Activated T-cell treated with anti-CD3 and anti-CD28 coated beads, Interleukin-2, amount 50 U/mL, for 72 hours (primary cell): ENCODE results near the gene GPR37L1. TPM values are rescaled to one million over a fixed set of nuclear protein-coding genes. Genes with fewer than 3 reads are reported as not detected.
"Not testable (repeated sequence)": the region's sequence is repeated elsewhere in the genome, so short reads cannot be mapped to it uniquely, and the experiment has no call there.

Experiments
- ATAC-seq, 2 donors: fragments of 150-1000 bp; cut with Tn5 transposase; replicated peaks in 1 of 2; 2 replicates each; pipeline ENCODE4 v1.10.0; 2021; ENCODE audit warnings: moderate library complexity in 2 of 2, mild to moderate bottlenecking in 1 of 2
- DNase-seq, 2 donors: peaks; one replicate each; pipeline ENCODE4 v3.0.0; 2021 to 2022; ENCODE audit warnings: mixed read lengths in 1 of 2
- H3K27ac Mint-ChIP-seq: one replicate; pipeline ENCODE4 v1.8.0; 2022; ENCODE audit warnings: mild to moderate bottlenecking, moderate library complexity, mixed read lengths
- H3K27me3 Mint-ChIP-seq: one replicate; pipeline ENCODE4 v1.8.0; 2022; ENCODE audit warnings: low read depth, mixed read lengths
- H3K36me3 Mint-ChIP-seq, 2 donors: one replicate each; pipeline ENCODE4 v1.8.0; 2022; ENCODE audit warnings: mixed read lengths in 2 of 2, mild to moderate bottlenecking in 1 of 2; ENCODE audit not compliant: insufficient read depth in 2 of 2
- H3K4me1 Mint-ChIP-seq: one replicate; pipeline ENCODE4 v1.8.0; 2022; ENCODE audit warnings: low read depth, mixed read lengths
- H3K4me3 Mint-ChIP-seq, 2 donors: one replicate each; pipeline ENCODE4 v1.8.0; 2022; ENCODE audit warnings: mild to moderate bottlenecking in 2 of 2, mixed read lengths in 2 of 2, moderate library complexity in 2 of 2
- H3K9me3 Mint-ChIP-seq, 2 donors: one replicate each; pipeline ENCODE4 v1.8.0; 2022; ENCODE audit warnings: mixed read lengths in 2 of 2
- total RNA-seq, 2 donors: library from RNA; stranded (reverse); gene quantifications; one replicate each; pipeline ENCODE4 v1.2.3, GENCODE V29; 2022

GPR37L1 gene
- total RNA-seq, 2 donors from 2014 or later, result not detected

DNA sequence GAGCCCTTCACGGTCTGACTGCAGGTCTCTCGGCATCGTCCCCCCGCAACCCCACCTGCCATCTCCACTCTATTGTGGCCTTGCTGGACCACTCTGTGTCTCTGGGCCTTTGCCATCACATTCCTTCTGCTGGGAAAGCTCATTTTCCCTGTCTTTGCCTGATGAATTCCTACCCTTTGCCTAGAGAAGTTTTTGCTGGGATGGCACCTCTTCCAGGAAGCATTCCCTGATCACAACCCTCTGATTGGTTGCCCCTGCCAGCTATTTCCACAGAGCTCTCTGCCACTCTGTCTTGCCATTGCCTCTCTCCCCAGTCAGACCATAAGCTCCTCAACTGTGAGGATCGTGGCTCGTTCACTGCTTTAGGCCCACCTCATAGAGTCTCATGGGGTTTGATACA, 28.9 kb upstream of the GPR37L1 start:
- H3K4me3 Mint-ChIP-seq, result no peak overlapping the region
- DNase-seq (no peak), ATAC-seq (no peak)
- H3K27ac Mint-ChIP-seq, result no peak overlapping the region
- no peaks in the 10 kb centered on the region for H3K9me3 Mint-ChIP-seq
- no peaks in the 10 kb centered on the region for H3K27me3 Mint-ChIP-seq
- no peaks in the 10 kb centered on the region for H3K36me3 Mint-ChIP-seq
- no peaks in the 10 kb centered on the region for H3K4me1 Mint-ChIP-seq

DNA sequence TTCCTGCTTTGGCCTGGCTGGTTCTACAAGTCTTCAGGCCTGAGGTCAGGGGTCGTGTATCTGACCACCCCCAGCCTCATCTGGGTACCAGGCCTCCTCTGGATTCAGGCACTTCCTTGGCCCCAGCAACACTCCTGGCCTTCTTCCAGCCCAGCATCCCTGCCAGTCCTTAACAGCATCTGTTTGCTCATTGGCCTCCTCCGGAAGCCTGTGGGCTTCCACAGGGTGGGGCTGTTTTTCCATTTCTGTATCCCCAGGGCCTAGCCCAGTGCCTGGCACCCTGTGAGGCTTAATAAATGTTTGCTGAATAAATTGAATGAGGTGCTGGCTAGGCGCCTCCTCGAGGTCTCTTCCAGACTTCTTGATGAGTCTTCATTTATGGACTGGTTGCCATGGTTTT, 21.5 kb upstream of the GPR37L1 start:
- Mint-ChIP-seq H3K27me3 (no peaks in the 10 kb centered on the region), H3K4me1 (no peaks in the 10 kb centered on the region), H3K27ac (no peak overlapping the region), H3K9me3 (no peaks in the 10 kb centered on the region), H3K36me3 (no peaks in the 10 kb centered on the region), H3K4me3 (no peak overlapping the region)
- DNase-seq, result no peak
- no peak for ATAC-seq

DNA sequence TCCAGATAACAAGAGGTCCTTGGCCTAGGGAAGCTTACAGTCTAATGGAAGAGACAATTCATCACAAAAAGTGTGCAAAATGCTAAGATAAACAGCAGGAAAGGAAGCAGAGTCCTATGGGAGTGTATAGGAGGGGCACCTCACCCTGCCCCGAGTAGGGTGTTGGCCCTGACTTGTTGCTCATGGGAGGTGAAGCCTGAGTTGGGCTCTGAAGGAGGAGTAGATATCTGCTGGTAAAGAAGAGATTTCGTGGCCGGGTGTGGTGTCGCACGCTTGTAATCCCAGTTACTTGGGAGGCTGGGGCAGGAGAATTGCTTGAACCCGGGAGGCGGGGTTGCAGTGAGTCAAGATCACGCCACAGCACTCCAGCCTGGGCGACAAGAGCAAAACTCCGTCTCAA, 18.6 kb upstream of the GPR37L1 start:
- Mint-ChIP-seq H3K36me3 (no peaks in the 10 kb centered on the region), H3K27ac (no peak overlapping the region), H3K4me1 (no peaks in the 10 kb centered on the region), H3K9me3 (no peaks in the 10 kb centered on the region), H3K4me3 (no peak overlapping the region), H3K27me3 (no peaks in the 10 kb centered on the region)
- no peak for ATAC-seq
- no peak for DNase-seq

DNA sequence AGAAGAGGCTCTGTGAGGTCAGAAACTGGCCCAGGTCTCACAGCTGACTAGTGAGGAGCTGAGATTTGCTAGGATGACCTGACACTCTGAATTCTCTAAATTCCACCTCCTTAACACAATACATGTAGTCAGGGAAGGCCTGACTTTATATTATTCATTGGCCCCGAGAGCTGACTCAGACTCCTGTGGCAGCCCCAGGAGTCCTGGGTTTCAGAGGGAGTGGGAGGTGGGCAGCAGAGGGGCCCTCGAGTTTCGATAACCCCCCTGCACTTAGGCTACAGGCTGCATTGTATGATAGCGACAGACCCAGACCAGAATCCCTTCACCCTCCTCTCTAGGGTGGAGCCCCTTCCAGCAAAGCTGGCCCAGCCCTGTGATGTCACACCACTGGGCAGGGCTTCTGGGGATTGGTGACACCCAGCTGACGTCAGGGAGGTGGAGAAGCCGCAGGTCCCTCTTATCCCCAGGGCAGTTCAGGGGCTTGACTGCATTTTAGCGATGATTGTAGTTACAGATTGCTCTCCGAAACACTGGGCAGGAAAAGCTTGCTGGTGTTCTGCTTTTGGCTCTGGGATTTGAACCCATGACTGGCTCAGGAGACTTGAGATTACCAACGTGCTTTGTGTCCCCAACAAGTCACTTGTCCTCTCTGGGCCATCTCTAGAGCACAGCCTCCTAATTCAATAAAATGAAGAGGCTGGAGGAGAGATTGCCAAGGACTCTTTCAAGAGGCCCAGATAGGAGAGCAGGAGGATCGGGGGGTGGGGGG, 17.0 kb upstream of the GPR37L1 start:
- Mint-ChIP-seq H3K27me3 (no peaks in the 10 kb centered on the region), H3K4me3 (no peak overlapping the region), H3K9me3 (no peaks in the 10 kb centered on the region), H3K36me3 (no peaks in the 10 kb centered on the region), H3K27ac (no peak overlapping the region), H3K4me1 (no peaks in the 10 kb centered on the region)
- ATAC-seq, result no peak
- no peak for DNase-seq

DNA sequence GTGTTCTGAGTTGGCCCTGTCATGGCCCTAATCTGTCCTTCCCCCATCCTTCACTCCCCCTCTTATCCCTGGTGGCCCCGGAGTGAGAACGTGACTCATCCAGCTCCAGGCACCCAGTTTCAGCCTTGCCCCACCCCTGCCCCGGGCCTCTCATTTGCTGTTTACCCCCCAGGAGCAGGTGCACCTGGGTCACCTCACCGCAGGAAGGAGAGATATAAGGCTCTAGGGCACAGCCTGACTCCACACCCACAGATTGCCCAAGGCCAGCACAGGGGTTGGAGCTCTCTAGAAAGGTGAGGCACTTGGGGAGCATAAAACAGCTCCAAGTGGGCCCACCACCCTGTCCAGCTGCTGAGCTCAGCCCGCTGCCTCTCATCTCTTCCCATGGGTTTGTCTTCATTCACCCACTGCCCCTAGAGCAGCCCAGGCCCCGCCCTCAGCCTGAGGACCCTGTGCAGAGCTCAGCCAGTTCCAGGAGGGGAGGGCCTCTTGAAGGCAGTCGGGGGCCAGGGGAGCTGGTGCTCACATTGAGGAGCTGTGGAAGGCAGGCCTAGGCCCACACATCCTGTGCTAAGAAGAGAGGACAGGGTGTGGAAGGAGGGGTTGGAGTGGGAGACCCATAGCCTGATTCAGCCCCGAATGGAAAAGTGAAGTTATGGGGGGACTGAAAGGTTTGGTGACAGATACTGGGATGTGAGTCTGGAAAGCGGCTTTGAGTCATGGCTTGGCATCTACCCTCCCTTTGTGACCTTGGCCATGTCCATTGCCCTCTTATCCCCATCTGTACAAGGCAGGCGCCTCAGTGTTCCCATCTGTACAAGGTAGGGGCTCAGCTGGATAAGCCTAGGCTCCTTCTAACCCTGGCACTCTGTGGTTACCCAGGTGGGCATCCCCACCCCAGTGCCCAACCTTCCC, 16.1 kb upstream of the GPR37L1 start:
- Mint-ChIP-seq H3K27ac (no peak overlapping the region), H3K9me3 (no peaks in the 10 kb centered on the region), H3K27me3 (no peaks in the 10 kb centered on the region), H3K4me3 (no peak overlapping the region), H3K36me3 (no peaks in the 10 kb centered on the region), H3K4me1 (no peaks in the 10 kb centered on the region)
- DNase-seq, result no peak
- ATAC-seq, result no peak

DNA sequence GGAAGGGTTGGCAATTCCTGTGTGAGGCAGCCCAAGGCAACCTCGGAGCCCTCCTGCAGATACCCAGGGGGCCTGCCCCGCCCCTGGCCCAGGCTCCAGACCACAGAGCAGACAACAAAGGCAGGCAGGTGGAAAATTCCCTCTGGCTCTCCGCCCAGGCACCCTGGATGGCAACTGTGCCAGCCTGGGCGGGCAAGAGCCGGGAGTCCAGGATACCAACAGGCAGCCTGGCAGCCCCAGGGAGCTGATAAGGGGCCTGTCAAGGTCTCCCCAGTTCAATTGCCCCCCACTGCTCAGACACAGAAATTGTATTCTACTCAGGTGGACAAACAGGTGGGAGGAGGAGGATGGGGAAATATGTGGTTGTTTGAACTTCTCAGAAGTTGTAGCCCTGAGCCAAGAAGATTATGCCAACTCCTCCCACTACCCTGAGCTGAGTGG, 15.4 kb upstream of the GPR37L1 start:
- Mint-ChIP-seq H3K27ac (no peak overlapping the region), H3K4me1 (no peaks in the 10 kb centered on the region), H3K4me3 (no peak overlapping the region), H3K27me3 (no peaks in the 10 kb centered on the region), H3K9me3 (no peaks in the 10 kb centered on the region), H3K36me3 (no peaks in the 10 kb centered on the region)
- no peak for ATAC-seq
- DNase-seq, result no peak

DNA sequence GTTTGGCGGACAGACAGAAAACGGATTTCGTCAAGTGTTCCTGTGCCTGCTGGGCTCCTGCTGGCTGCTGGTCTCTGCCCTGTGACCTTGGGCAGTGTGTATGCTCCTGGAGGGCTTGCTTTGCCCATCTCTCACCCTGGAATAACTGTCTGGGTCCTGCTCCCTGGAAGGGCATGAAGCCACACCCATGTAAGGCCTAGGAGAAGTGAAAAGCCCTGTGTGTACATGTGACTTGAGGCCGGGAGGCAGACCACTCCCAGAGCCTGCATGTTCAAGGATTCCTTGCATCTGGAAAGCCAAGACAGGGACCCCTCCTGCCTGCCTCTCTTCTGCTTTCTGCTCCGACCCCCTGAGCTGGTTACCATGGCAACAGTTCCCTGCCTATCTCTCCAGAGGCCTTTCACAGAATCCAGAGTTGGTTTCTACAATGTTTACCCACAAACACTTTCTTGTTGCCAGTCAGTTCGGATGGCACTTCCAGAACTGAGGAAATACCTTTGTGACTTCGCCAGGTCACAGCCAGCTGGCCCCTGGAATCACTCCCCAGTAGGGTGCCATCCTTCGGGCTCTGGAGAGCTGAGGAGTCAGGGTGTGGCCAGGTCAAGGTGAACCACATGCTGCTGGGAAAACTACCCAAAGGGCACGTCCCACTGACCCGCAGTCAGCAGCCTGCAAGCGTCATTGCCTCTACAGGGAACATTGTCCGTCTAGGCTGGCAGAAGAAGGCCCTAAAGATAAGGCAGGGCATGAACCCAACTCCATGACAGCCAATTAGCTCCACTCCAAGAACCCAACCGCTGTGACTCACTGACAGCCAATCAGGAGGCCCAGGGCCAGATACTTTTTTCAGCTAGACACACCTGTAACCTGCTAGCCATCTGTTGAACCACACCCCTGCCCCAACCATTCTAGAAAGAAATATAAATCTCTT, 14.7 kb upstream of the GPR37L1 start:
- Mint-ChIP-seq H3K9me3 (no peaks in the 10 kb centered on the region), H3K27me3 (no peaks in the 10 kb centered on the region), H3K27ac (no peak overlapping the region), H3K36me3 (no peaks in the 10 kb centered on the region), H3K4me3 (no peak overlapping the region), H3K4me1 (no peaks in the 10 kb centered on the region)
- no peak for ATAC-seq
- DNase-seq, result no peak

DNA sequence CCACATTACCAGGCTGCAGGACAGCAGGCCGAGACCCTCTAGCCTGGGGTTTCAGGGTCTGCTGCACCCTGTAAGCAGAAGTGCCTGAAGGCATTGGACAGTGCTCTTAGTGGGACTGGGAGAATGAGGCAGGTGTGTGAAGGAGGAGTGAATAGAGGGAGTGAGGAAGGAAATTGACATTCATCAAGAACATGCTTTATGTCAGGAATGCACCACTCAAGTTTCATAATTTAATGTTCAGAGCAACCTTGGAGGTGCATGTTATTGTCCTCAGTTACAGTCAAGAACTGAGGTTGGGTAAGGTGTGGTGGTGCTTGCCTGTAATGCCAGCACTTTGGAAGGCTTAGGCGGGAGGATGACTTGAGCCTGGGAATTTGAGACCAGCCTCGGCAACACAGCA, 11.7 kb upstream of the GPR37L1 start:
- DNase-seq (no peak), ATAC-seq (no peak)
- no peaks in the 10 kb centered on the region for H3K36me3 Mint-ChIP-seq
- H3K27ac Mint-ChIP-seq, result no peak overlapping the region
- H3K9me3 Mint-ChIP-seq, result no peaks in the 10 kb centered on the region
- H3K4me3 Mint-ChIP-seq, result no peak overlapping the region
- no peaks in the 10 kb centered on the region for H3K27me3 Mint-ChIP-seq
- H3K4me1 Mint-ChIP-seq, result peaks cover 7% of the 10 kb centered on the region

DNA sequence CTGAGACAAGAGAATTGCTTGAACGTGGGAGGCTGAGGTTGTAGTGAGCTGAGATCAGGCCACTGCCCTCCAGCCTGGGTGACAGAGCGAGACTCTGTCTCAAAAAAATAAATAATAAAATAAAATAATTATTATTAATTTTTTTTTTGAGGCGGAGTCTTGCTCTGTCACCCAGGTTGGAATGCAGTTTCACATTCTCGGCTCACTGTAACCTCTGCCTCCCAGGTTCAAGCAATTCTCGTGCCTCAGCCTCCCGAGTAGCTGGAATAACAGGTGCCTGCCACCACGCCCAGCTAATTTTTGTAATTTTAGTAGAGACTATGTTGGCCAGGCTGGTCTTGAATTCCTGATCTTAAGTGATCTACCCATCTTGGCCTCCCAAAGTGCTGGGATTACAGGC, 11.1 kb upstream of the GPR37L1 start:
- ATAC-seq, H3K4me1 Mint-ChIP-seq, H3K27ac Mint-ChIP-seq, DNase-seq, H3K4me3 Mint-ChIP-seq, H3K9me3 Mint-ChIP-seq, H3K27me3 Mint-ChIP-seq, H3K36me3 Mint-ChIP-seq: not testable (repeated sequence)

DNA sequence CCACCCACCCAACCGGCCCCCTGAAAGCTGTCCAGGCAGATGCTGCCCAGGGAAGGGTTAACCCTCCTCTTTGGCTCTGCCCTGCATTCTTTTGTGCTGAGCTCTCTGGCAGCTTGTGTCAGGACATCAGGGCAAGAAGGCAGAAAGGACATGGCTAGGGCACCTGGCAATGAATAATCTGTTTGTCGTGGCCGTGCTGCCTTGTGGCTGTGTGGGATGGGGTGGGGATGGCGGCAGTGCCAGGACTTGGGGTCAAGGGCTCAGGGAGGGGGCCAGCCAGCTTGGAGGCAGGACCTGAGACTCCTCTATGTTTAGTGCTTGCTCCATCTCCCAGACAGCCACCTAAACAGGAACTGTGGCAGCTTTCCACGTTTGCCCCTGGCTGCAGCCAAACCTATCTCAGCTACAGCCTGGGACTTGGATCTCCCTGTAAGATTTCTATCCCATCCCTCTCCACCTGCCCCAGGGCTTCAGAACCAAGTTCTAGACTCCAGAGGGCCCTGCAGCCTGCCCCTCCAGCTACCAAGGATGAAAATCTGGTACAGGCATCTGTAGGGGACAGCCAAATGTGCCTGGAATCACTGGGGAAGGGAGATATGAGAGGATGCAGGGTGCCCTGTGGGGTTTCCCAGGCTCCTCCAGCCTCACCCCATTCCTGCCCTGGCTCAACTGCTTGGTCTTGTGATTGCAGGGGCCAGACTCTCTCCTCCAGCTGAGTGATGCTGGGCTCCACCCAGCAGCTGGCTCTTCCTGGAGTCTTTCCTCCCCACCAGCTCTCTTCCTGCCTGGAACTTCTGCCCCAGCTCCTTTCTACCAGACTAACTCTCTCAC, 9.6 kb upstream of the GPR37L1 start:
- Mint-ChIP-seq H3K9me3 (no peaks in the 10 kb centered on the region), H3K27me3 (no peaks in the 10 kb centered on the region), H3K36me3 (no peaks in the 10 kb centered on the region), H3K4me1 (peaks cover 7% of the 10 kb centered on the region), H3K4me3 (no peak overlapping the region), H3K27ac (no peak overlapping the region)
- DNase-seq (no peak), ATAC-seq (no peak)

DNA sequence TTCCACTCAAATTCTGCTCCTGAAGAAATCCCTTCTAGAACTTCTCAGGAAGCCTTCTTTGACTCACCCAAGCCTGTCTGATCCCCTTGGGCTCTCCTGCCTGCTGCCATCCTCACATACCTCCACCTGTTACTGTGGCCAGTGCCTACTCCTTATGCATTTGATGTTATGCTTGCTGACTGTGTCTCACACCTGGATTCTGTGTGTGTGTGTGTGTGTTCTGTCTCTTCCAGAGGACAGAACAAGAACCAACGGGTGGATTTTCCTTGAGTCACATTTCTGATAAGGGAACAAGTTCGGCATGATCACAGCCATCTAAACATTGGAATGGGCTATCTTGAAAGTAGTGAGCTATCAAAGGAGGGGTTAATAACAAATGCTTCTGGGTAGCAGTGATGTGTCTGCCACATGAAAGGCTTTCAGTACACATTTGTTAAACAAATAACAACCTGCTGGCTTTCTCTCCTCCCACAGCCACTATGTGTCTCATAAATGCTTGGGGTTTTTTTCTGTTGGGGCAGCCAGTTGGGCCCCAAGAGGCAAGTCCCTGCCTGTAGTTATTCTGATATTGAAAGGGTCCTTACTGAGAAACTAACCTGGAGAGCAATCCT, 8.9 kb upstream of the GPR37L1 start:
- Mint-ChIP-seq H3K9me3 (no peaks in the 10 kb centered on the region), H3K4me3 (no peak overlapping the region), H3K4me1 (peaks cover 7% of the 10 kb centered on the region), H3K27ac (no peak overlapping the region), H3K27me3 (no peaks in the 10 kb centered on the region), H3K36me3 (no peaks in the 10 kb centered on the region)
- ATAC-seq (no peak), DNase-seq (no peak)

DNA sequence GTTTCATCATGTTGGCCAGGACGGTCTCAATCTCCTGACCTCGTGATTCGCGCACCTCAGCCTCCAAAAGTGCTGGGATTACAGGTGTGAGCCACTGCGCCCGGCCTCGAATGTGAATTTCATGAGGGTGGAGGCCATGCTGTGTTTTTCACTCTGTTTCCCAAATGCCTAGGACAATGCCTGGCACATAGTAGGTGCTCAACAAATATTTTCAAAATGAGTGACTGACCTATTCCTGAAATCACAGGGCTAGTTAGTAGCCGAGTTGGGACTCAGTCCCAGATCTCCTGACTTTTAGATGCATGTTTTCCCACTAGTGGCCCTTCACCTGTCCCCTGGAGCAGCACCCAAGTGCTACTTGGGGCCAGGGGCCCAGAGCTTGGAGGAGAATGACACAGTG, 6.4 kb upstream of the GPR37L1 start:
- ATAC-seq, result no peak
- Mint-ChIP-seq H3K4me1 (peaks cover 11% of the 10 kb centered on the region), H3K36me3 (no peaks in the 10 kb centered on the region), H3K9me3 (no peaks in the 10 kb centered on the region), H3K4me3 (no peak overlapping the region), H3K27me3 (no peaks in the 10 kb centered on the region), H3K27ac (no peak overlapping the region)
- no peak for DNase-seq
